Measurements from ENCODE around the gene C22orf39. TPM values are rescaled to one million over a fixed set of nuclear protein-coding genes. Genes with fewer than 3 reads are reported as not detected.

Gene C22orf39
- total and polyA plus RNA-seq, 9 donors: 32.7 to 37.9 (median 34.3) TPM

GRCh38 chr22:19478045-19478900, 30.8 kb upstream of the C22orf39 start:
- peak overlapping the region; percentile 75 for H3K4me3 ChIP-seq (ENCODE audit: low read length)
- peaks cover 12% of the 10 kb centered on the region for H3K4me1 ChIP-seq (ENCODE audit: control insufficient read depth, insufficient read depth, low read length)
- H3K27me3 ChIP-seq (ENCODE audit: control insufficient read depth, insufficient read depth, low read length): no peaks in the 10 kb centered on the region
- 0% methylated on average over 23 of the region's 31 CpGs for WGBS (ENCODE audit: insufficient coverage)
- H3K9me3 ChIP-seq (replicated peaks; ENCODE audit: control insufficient read depth, low read depth, low read length): no peaks in the 10 kb centered on the region
- peak; percentile 35 for DNase-seq
- peak overlapping the region; percentile 95 for H3K27ac ChIP-seq (ENCODE audit: low read length)
- H3K36me3 ChIP-seq (ENCODE audit: control insufficient read depth, insufficient read depth, low read length): peaks cover 24% of the 10 kb centered on the region

- WGBS (ENCODE audit: insufficient coverage): 47% methylated on average over 2 of the region's 5 CpGs
- Histone ChIP-seq H3K27me3 (ENCODE audit: control insufficient read depth, insufficient read depth, low read length) (no peaks in the 10 kb centered on the region), H3K4me1 (ENCODE audit: control insufficient read depth, insufficient read depth, low read length) (peaks cover 12% of the 10 kb centered on the region), H3K36me3 (ENCODE audit: control insufficient read depth, insufficient read depth, low read length) (peaks cover 32% of the 10 kb centered on the region), H3K27ac (ENCODE audit: low read length) (no peak overlapping the region), H3K4me3 (ENCODE audit: low read length) (peak overlapping the region; percentile 75), H3K9me3 (replicated peaks; ENCODE audit: control insufficient read depth, low read depth, low read length) (no peaks in the 10 kb centered on the region)
- DNase-seq: peak; percentile 44
Measured at GRCh38 chr22:19477321-19478044, 30.0 kb upstream of the C22orf39 start.

DNA sequence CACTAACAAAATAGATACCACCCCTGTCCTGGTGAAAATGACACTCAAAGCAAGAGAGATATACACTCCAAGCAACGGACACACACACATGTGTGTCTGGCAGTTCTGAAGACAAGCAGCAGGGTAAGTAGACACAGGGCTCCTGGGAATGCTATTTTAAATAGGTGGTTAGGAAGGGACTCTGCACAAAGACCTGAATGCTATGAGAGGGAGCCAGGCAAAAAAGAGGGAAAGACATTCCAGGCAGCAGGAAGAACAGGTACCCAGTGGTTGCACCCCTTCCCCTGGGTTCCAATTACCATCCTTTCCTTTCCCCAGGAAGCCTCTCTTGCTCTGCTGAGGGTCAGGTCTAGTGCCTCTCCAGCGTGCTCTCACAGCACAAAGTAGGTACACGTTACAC, 28.5 kb upstream of the C22orf39 start:
- Histone ChIP-seq H3K36me3 (ENCODE audit: control insufficient read depth, insufficient read depth, low read length) (peaks cover 45% of the 10 kb centered on the region), H3K27ac (ENCODE audit: low read length) (no peak overlapping the region), H3K4me1 (ENCODE audit: control insufficient read depth, insufficient read depth, low read length) (peaks cover 12% of the 10 kb centered on the region), H3K9me3 (replicated peaks; ENCODE audit: control insufficient read depth, low read depth, low read length) (no peaks in the 10 kb centered on the region), H3K4me3 (ENCODE audit: low read length) (no peak overlapping the region), H3K27me3 (ENCODE audit: control insufficient read depth, insufficient read depth, low read length) (no peaks in the 10 kb centered on the region)
- no CpG with 5 or more reads among the region's 3 CpGs for WGBS (ENCODE audit: insufficient coverage)
- DNase-seq: no peak

GRCh38 chr22:19473578-19473977, 26.1 kb upstream of the C22orf39 start:
- Histone ChIP-seq H3K27ac (ENCODE audit: low read length) (no peak overlapping the region), H3K9me3 (replicated peaks; ENCODE audit: control insufficient read depth, low read depth, low read length) (no peaks in the 10 kb centered on the region), H3K4me1 (ENCODE audit: control insufficient read depth, insufficient read depth, low read length) (peaks cover 6% of the 10 kb centered on the region), H3K4me3 (ENCODE audit: low read length) (no peak overlapping the region), H3K27me3 (ENCODE audit: control insufficient read depth, insufficient read depth, low read length) (no peaks in the 10 kb centered on the region), H3K36me3 (ENCODE audit: control insufficient read depth, insufficient read depth, low read length) (peaks cover 66% of the 10 kb centered on the region)
- no peak for DNase-seq
- 100% methylated on average over 1 of the region's 3 CpGs for WGBS (ENCODE audit: insufficient coverage)

GRCh38 chr22:19472233-19472632, 24.7 kb upstream of the C22orf39 start:
- H3K36me3 ChIP-seq (ENCODE audit: control insufficient read depth, insufficient read depth, low read length): peaks cover 79% of the 10 kb centered on the region
- H3K4me1 ChIP-seq (ENCODE audit: control insufficient read depth, insufficient read depth, low read length): no peaks in the 10 kb centered on the region
- no peak for DNase-seq
- H3K27ac ChIP-seq (ENCODE audit: low read length): no peak overlapping the region
- no peaks in the 10 kb centered on the region for H3K27me3 ChIP-seq (ENCODE audit: control insufficient read depth, insufficient read depth, low read length)
- no peak overlapping the region for H3K4me3 ChIP-seq (ENCODE audit: low read length)
- 89% methylated on average over 8 of the region's 8 CpGs for WGBS (ENCODE audit: insufficient coverage)
- H3K9me3 ChIP-seq (replicated peaks; ENCODE audit: control insufficient read depth, low read depth, low read length): no peaks in the 10 kb centered on the region

- no peak overlapping the region for H3K27ac ChIP-seq (ENCODE audit: low read length)
- no peaks in the 10 kb centered on the region for H3K27me3 ChIP-seq (ENCODE audit: control insufficient read depth, insufficient read depth, low read length)
- H3K9me3 ChIP-seq (replicated peaks; ENCODE audit: control insufficient read depth, low read depth, low read length): no peaks in the 10 kb centered on the region
- peaks cover 86% of the 10 kb centered on the region for H3K36me3 ChIP-seq (ENCODE audit: control insufficient read depth, insufficient read depth, low read length)
- DNase-seq: no peak
- no peak overlapping the region for H3K4me3 ChIP-seq (ENCODE audit: low read length)
- no peaks in the 10 kb centered on the region for H3K4me1 ChIP-seq (ENCODE audit: control insufficient read depth, insufficient read depth, low read length)
- 70% methylated on average over 4 of the region's 11 CpGs for whole genome bisulfite sequencing (ENCODE audit: insufficient coverage)
Measured at GRCh38 chr22:19471572-19471971, 24.1 kb upstream of the C22orf39 start.

DNA sequence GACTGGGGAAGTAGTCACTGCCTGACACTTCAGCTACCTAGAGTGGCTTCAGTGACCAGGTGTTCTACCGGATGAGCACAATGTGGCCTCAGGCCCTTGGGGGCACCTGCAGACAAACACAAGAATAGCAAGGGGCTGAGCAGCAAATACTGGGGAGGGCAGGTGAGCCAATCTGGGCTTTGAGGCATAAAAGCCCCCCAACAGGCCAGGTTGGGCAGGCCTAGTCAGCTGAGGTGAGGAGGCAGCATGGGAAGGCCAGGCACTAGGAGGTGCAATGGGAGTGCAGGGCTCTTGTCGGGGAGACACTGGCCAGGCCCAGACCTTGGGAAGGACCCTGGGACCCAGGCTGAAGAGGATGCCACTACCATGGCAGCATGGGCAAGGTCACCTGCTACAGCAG, 22.5 kb upstream of the C22orf39 start:
- Histone ChIP-seq H3K4me1 (ENCODE audit: control insufficient read depth, insufficient read depth, low read length) (no peaks in the 10 kb centered on the region), H3K27ac (ENCODE audit: low read length) (no peak overlapping the region), H3K36me3 (ENCODE audit: control insufficient read depth, insufficient read depth, low read length) (peaks cover 90% of the 10 kb centered on the region)

GRCh38 chr22:19469421-19469820, 21.9 kb upstream of the C22orf39 start:
- no peak for DNase-seq
- Histone ChIP-seq H3K27me3 (ENCODE audit: control insufficient read depth, insufficient read depth, low read length) (no peaks in the 10 kb centered on the region), H3K9me3 (replicated peaks; ENCODE audit: control insufficient read depth, low read depth, low read length) (no peaks in the 10 kb centered on the region), H3K4me3 (ENCODE audit: low read length) (no peak overlapping the region), H3K4me1 (ENCODE audit: control insufficient read depth, insufficient read depth, low read length) (no peaks in the 10 kb centered on the region), H3K36me3 (ENCODE audit: control insufficient read depth, insufficient read depth, low read length) (peaks cover 90% of the 10 kb centered on the region), H3K27ac (ENCODE audit: low read length) (no peak overlapping the region)
- 99% methylated on average over 7 of the region's 7 CpGs for WGBS (ENCODE audit: insufficient coverage)

More for the DNA sequence above, 22.5 kb upstream of the C22orf39 start:
- no peaks in the 10 kb centered on the region for H3K27me3 ChIP-seq (ENCODE audit: control insufficient read depth, insufficient read depth, low read length)
- no peak overlapping the region for H3K4me3 ChIP-seq (ENCODE audit: low read length)
- 95% methylated on average over 2 of the region's 2 CpGs for WGBS (ENCODE audit: insufficient coverage)
- no peak for DNase-seq
- H3K9me3 ChIP-seq (replicated peaks; ENCODE audit: control insufficient read depth, low read depth, low read length): no peaks in the 10 kb centered on the region

GRCh38 chr22:19467912-19468311, 20.4 kb upstream of the C22orf39 start:
- Histone ChIP-seq H3K36me3 (ENCODE audit: control insufficient read depth, insufficient read depth, low read length) (peaks cover 83% of the 10 kb centered on the region), H3K9me3 (replicated peaks; ENCODE audit: control insufficient read depth, low read depth, low read length) (no peaks in the 10 kb centered on the region), H3K27ac (ENCODE audit: low read length) (no peak overlapping the region), H3K4me3 (ENCODE audit: low read length) (no peak overlapping the region), H3K4me1 (ENCODE audit: control insufficient read depth, insufficient read depth, low read length) (peaks cover 3% of the 10 kb centered on the region), H3K27me3 (ENCODE audit: control insufficient read depth, insufficient read depth, low read length) (no peaks in the 10 kb centered on the region)
- no peak for DNase-seq
- 89% methylated on average over 3 of the region's 6 CpGs for WGBS (ENCODE audit: insufficient coverage)
